Smooth muscle cell (in vitro differentiated cells): ENCODE measurements around the gene XKR7. TPM values are rescaled to one million over a fixed set of nuclear protein-coding genes. Genes with fewer than 3 reads are reported as not detected.
A peak's percentile ranks its signal among the peaks of the same experiment; 100 is the strongest.

Source experiments
- DNase-seq: peaks from one replicate; lab custom pipeline; 2025; ENCODE audit not compliant: unreplicated experiment; lab: John Stamatoyannopoulos, UW
- H2AFZ ChIP-seq: fragments of 200-600 bp; sonication (generic); 2 replicates; pipeline ENCODE4 v1.6.0; 2016; ENCODE audit warnings: antibody characterized with exemption, low read depth, mild to moderate bottlenecking
- H3F3A ChIP-seq: fragments of 200-600 bp; sonication (generic); 2 replicates; pipeline ENCODE4 v1.6.0; 2017; ENCODE audit warnings: antibody characterized with exemption, low read depth
- H3K27ac ChIP-seq: fragments of 200-600 bp; sonication (generic); 2 replicates; pipeline ENCODE4 v1.5.1; 2016; ENCODE audit warnings: low read depth, mild to moderate bottlenecking
- H3K27me3 ChIP-seq: fragments of 200-600 bp; sonication (generic); 2 replicates; pipeline ENCODE4 v1.6.1; 2016; ENCODE audit warnings: low read depth, mild to moderate bottlenecking
- H3K36me3 ChIP-seq: fragments of 200-600 bp; sonication (generic); 2 replicates; pipeline ENCODE4 v1.5.1; 2016; ENCODE audit warnings: low read depth
- H3K4me1 ChIP-seq: fragments of 200-600 bp; sonication (generic); 2 replicates; pipeline ENCODE4 v1.5.1; 2016; ENCODE audit warnings: low read depth
- H3K4me2 ChIP-seq: fragments of 200-600 bp; sonication (generic); 2 replicates; pipeline ENCODE4 v1.6.0; 2016; ENCODE audit warnings: mild to moderate bottlenecking
- H3K4me3 ChIP-seq: fragments of 200-600 bp; sonication (generic); 2 replicates; pipeline ENCODE4 v1.5.1; 2016; ENCODE audit warnings: mild to moderate bottlenecking
- H3K79me2 ChIP-seq: fragments of 200-600 bp; sonication (generic); 2 replicates; pipeline ENCODE4 v1.6.0; 2016; ENCODE audit warnings: low read depth, mild to moderate bottlenecking
- H3K9ac ChIP-seq: fragments of 200-600 bp; sonication (generic); 2 replicates; pipeline ENCODE4 v1.6.0; 2016; ENCODE audit warnings: low read depth
- H3K9me3 ChIP-seq: fragments of 200-600 bp; sonication (generic); replicated peaks from 2 replicates; pipeline ENCODE4 v1.5.1; 2016; ENCODE audit warnings: low read depth
- H4K20me1 ChIP-seq: fragments of 200-600 bp; sonication (generic); 2 replicates; pipeline ENCODE4 v1.6.0; 2016; ENCODE audit warnings: low read depth
- WGBS: methylation state at CpG from one replicate; pipeline ENCODE4 v1.1.7; 2016; ENCODE audit warnings: low lambda C conversion rate; 5-methylcytosine and 5-hydroxymethylcytosine counted together
- polyA plus RNA-seq: library from polyadenylated mRNA; unstranded; fragments of >200 nt; fragmentation: Nextera tagmentation; extraction: Ambion mirVana; gene quantifications from 2 replicates; pipeline ENCODE4 v1.2.1, GENCODE V29; 2016
- total RNA-seq: library from RNA; depleted of rRNA; stranded (reverse); fragments of >200 nt; gene quantifications from 2 replicates; pipeline ENCODE4 v1.2.3, GENCODE V29; 2014
- TF ChIP-seq, protein P1 (sequence below): fragments of 200-600 bp; sonication (generic); IDR thresholded peaks from 2 replicates; pipeline ENCODE4 v1.5.1; 2017; ENCODE audit warnings: borderline replicate concordance, mild to moderate bottlenecking, antibody characterized with exemption; ENCODE audit not compliant: insufficient read depth, poor library complexity, severe bottlenecking

Gene XKR7
- total and polyA plus RNA-seq, 2 experiments from 2014 or later: not detected

GRCh38 chr20:31945785-31946184 is 22.2 kb upstream of the XKR7 start:
- H3K4me3 ChIP-seq: no peak overlapping the region
- H3K27ac ChIP-seq: no peak overlapping the region
- no peaks in the 10 kb centered on the region for H3K27me3 ChIP-seq
- H2AFZ ChIP-seq: no peak overlapping the region
- no peak overlapping the region for H3K9ac ChIP-seq
- no peak for DNase-seq
- 92% methylated on average over 6 of the region's 6 CpGs for WGBS
- no peaks in the 10 kb centered on the region for H3F3A ChIP-seq
- H3K4me2 ChIP-seq: no peak overlapping the region
- peaks cover 18% of the 10 kb centered on the region for H3K36me3 ChIP-seq
- peaks cover 11% of the 10 kb centered on the region for H3K79me2 ChIP-seq
- no peaks in the 10 kb centered on the region for H3K9me3 ChIP-seq
- H4K20me1 ChIP-seq: peaks cover 14% of the 10 kb centered on the region
- H3K4me1 ChIP-seq: peaks cover 2% of the 10 kb centered on the region
- TF ChIP-seq, protein P1, sequence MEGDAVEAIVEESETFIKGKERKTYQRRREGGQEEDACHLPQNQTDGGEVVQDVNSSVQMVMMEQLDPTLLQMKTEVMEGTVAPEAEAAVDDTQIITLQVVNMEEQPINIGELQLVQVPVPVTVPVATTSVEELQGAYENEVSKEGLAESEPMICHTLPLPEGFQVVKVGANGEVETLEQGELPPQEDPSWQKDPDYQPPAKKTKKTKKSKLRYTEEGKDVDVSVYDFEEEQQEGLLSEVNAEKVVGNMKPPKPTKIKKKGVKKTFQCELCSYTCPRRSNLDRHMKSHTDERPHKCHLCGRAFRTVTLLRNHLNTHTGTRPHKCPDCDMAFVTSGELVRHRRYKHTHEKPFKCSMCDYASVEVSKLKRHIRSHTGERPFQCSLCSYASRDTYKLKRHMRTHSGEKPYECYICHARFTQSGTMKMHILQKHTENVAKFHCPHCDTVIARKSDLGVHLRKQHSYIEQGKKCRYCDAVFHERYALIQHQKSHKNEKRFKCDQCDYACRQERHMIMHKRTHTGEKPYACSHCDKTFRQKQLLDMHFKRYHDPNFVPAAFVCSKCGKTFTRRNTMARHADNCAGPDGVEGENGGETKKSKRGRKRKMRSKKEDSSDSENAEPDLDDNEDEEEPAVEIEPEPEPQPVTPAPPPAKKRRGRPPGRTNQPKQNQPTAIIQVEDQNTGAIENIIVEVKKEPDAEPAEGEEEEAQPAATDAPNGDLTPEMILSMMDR: no peak

GRCh38 chr20:31948008-31948407 is 19.9 kb upstream of the XKR7 start:
- TF ChIP-seq, protein P1: no peak
- no peak for DNase-seq
- 97% methylated on average over 2 of the region's 2 CpGs for WGBS
- Histone ChIP-seq H3K36me3 (peaks cover 18% of the 10 kb centered on the region), H3K4me2 (no peak overlapping the region), H3K79me2 (peaks cover 21% of the 10 kb centered on the region), H2AFZ (no peak overlapping the region), H3K27me3 (no peaks in the 10 kb centered on the region), H3K9me3 (no peaks in the 10 kb centered on the region), H3F3A (no peaks in the 10 kb centered on the region), H4K20me1 (peaks cover 17% of the 10 kb centered on the region), H3K4me1 (peaks cover 6% of the 10 kb centered on the region), H3K9ac (no peak overlapping the region), H3K4me3 (no peak overlapping the region), H3K27ac (no peak overlapping the region)

GRCh38 chr20:31949877-31950646 is 17.9 kb upstream of the XKR7 start:
- 94% methylated on average over 9 of the region's 9 CpGs for WGBS
- TF ChIP-seq, protein P1: no peak
- Histone ChIP-seq H3K4me1 (peaks cover 6% of the 10 kb centered on the region), H3K4me2 (peak overlapping the region; percentile 95), H3K9me3 (no peaks in the 10 kb centered on the region), H3K79me2 (peaks cover 21% of the 10 kb centered on the region), H3K36me3 (peaks cover 18% of the 10 kb centered on the region), H3K4me3 (peak overlapping the region; percentile 80), H4K20me1 (peaks cover 17% of the 10 kb centered on the region), H3K9ac (peak overlapping the region; percentile 90), H3F3A (no peaks in the 10 kb centered on the region), H2AFZ (no peak overlapping the region), H3K27ac (no peak overlapping the region), H3K27me3 (peaks cover under 1% of the 10 kb centered on the region)
- DNase-seq: no peak

GRCh38 chr20:31951203-31951529 is 16.8 kb upstream of the XKR7 start:
- H4K20me1 ChIP-seq: peaks cover 17% of the 10 kb centered on the region
- peak overlapping the region; percentile 82 for H2AFZ ChIP-seq
- no peaks in the 10 kb centered on the region for H3F3A ChIP-seq
- DNase-seq: no peak
- no peak overlapping the region for H3K27ac ChIP-seq
- H3K9me3 ChIP-seq: no peaks in the 10 kb centered on the region
- peaks cover 6% of the 10 kb centered on the region for H3K4me1 ChIP-seq
- peak overlapping the region; percentile 95 for H3K4me2 ChIP-seq
- H3K4me3 ChIP-seq: peak overlapping the region; percentile 80
- H3K9ac ChIP-seq: peak overlapping the region; percentile 90
- 12% methylated on average over 6 of the region's 6 CpGs for WGBS
- peaks cover 18% of the 10 kb centered on the region for H3K36me3 ChIP-seq
- peaks cover 21% of the 10 kb centered on the region for H3K79me2 ChIP-seq
- peaks cover 8% of the 10 kb centered on the region for H3K27me3 ChIP-seq
- TF ChIP-seq, protein P1: no peak
